IPS-20b (cell line): Measurements from ENCODE around the gene ARSB.

Experiments
- H3K27ac ChIP-seq: one replicate; pipeline ENCODE4 v1.5.1; 2013; ENCODE audit warnings: low read length
- H3K27me3 ChIP-seq: 2 replicates; pipeline ENCODE4 v1.6.1; 2013; ENCODE audit warnings: mild to moderate bottlenecking, low read length, inconsistent platforms; ENCODE audit not compliant: insufficient read depth
- H3K36me3 ChIP-seq: 2 replicates; pipeline ENCODE4 v1.6.1; 2013; ENCODE audit warnings: low read depth, mild to moderate bottlenecking, inconsistent platforms, low read length, moderate library complexity; ENCODE audit not compliant: insufficient read depth
- H3K4me1 ChIP-seq: 2 replicates; pipeline ENCODE4 v1.6.1; 2013; ENCODE audit warnings: mild to moderate bottlenecking, control low read depth, inconsistent platforms, low read length, moderate library complexity; ENCODE audit not compliant: insufficient read depth
- H3K4me3 ChIP-seq: 2 replicates; pipeline ENCODE4 v1.5.1; 2013; ENCODE audit warnings: mild to moderate bottlenecking, low read length, inconsistent platforms
- H3K9ac ChIP-seq: 2 replicates; pipeline ENCODE4 v1.6.1; 2013; ENCODE audit warnings: low read depth, mild to moderate bottlenecking, inconsistent platforms, low read length, moderate library complexity
- H3K9me3 ChIP-seq: 2 replicates; pipeline ENCODE4 v1.6.1; 2013; ENCODE audit warnings: mild to moderate bottlenecking, low read depth, low read length, inconsistent platforms; ENCODE audit not compliant: insufficient read depth

The ARSB gene

GRCh38 chr5:78795757-78796156, 189.4 kb downstream of the ARSB start:
- no peaks in the 10 kb centered on the region for H3K36me3 ChIP-seq
- no peaks in the 10 kb centered on the region for H3K27me3 ChIP-seq
- H3K27ac ChIP-seq = no peak overlapping the region
- H3K4me3 ChIP-seq = no peak overlapping the region
- no peaks in the 10 kb centered on the region; the same call in 1 of the 2 replicates for H3K9me3 ChIP-seq
- H3K4me1 ChIP-seq = peaks cover 5% of the 10 kb centered on the region; the same call in 1 of the 2 replicates
- no peak overlapping the region for H3K9ac ChIP-seq

GRCh38 chr5:78794693-78795215, 190.4 kb downstream of the ARSB start:
- Histone ChIP-seq H3K4me1 (peaks cover 5% of the 10 kb centered on the region; the same call in 1 of the 2 replicates), H3K9ac (no peak overlapping the region), H3K4me3 (no peak overlapping the region), H3K36me3 (no peaks in the 10 kb centered on the region), H3K27me3 (no peaks in the 10 kb centered on the region), H3K27ac (no peak overlapping the region), H3K9me3 (no peaks in the 10 kb centered on the region)

GRCh38 chr5:78793907-78794662, 191.0 kb downstream of the ARSB start:
- H3K27ac ChIP-seq = no peak overlapping the region
- H3K4me1 ChIP-seq = peaks cover 5% of the 10 kb centered on the region; the same call in 1 of the 2 replicates
- no peaks in the 10 kb centered on the region for H3K9me3 ChIP-seq
- H3K36me3 ChIP-seq = no peaks in the 10 kb centered on the region
- H3K27me3 ChIP-seq = no peaks in the 10 kb centered on the region
- H3K9ac ChIP-seq = no peak overlapping the region
- no peak overlapping the region for H3K4me3 ChIP-seq

GRCh38 chr5:78792345-78793055, 192.6 kb downstream of the ARSB start:
- Histone ChIP-seq H3K9me3 (no peaks in the 10 kb centered on the region), H3K27me3 (no peaks in the 10 kb centered on the region), H3K36me3 (no peaks in the 10 kb centered on the region), H3K9ac (no peak overlapping the region), H3K4me3 (no peak overlapping the region), H3K4me1 (peaks cover 5% of the 10 kb centered on the region; the same call in 1 of the 2 replicates), H3K27ac (no peak overlapping the region)

GRCh38 chr5:78791501-78792100, 193.5 kb downstream of the ARSB start:
- no peaks in the 10 kb centered on the region for H3K9me3 ChIP-seq
- no peak overlapping the region for H3K9ac ChIP-seq
- H3K36me3 ChIP-seq = no peaks in the 10 kb centered on the region
- H3K4me1 ChIP-seq = peaks cover 5% of the 10 kb centered on the region; the same call in 1 of the 2 replicates
- no peak overlapping the region for H3K27ac ChIP-seq
- H3K4me3 ChIP-seq = no peak overlapping the region
- no peaks in the 10 kb centered on the region for H3K27me3 ChIP-seq

GRCh38 chr5:78787783-78788182, 197.3 kb downstream of the ARSB start:
- Histone ChIP-seq H3K4me3 (no peak overlapping the region), H3K27ac (no peak overlapping the region), H3K27me3 (no peaks in the 10 kb centered on the region), H3K9ac (no peak overlapping the region), H3K9me3 (no peaks in the 10 kb centered on the region), H3K36me3 (no peaks in the 10 kb centered on the region), H3K4me1 (no peaks in the 10 kb centered on the region)

GRCh38 chr5:78785454-78785853, 199.7 kb downstream of the ARSB start:
- Histone ChIP-seq H3K27me3 (no peaks in the 10 kb centered on the region), H3K27ac (no peak overlapping the region), H3K4me1 (no peaks in the 10 kb centered on the region), H3K9ac (no peak overlapping the region), H3K9me3 (no peaks in the 10 kb centered on the region), H3K36me3 (no peaks in the 10 kb centered on the region), H3K4me3 (no peak overlapping the region)

- Histone ChIP-seq H3K36me3 (no peaks in the 10 kb centered on the region), H3K4me3 (no peak overlapping the region), H3K27ac (no peak overlapping the region), H3K9me3 (no peaks in the 10 kb centered on the region), H3K9ac (no peak overlapping the region), H3K4me1 (no peaks in the 10 kb centered on the region), H3K27me3 (no peaks in the 10 kb centered on the region)
Observed at GRCh38 chr5:78783434-78784130, 201.5 kb downstream of the ARSB start.

GRCh38 chr5:78782728-78783127, 202.4 kb downstream of the ARSB start:
- no peaks in the 10 kb centered on the region for H3K9me3 ChIP-seq
- no peaks in the 10 kb centered on the region for H3K4me1 ChIP-seq
- H3K27ac ChIP-seq = no peak overlapping the region
- H3K9ac ChIP-seq = no peak overlapping the region
- no peaks in the 10 kb centered on the region for H3K36me3 ChIP-seq
- H3K27me3 ChIP-seq = no peaks in the 10 kb centered on the region
- no peak overlapping the region for H3K4me3 ChIP-seq

- no peak overlapping the region for H3K4me3 ChIP-seq
- H3K27ac ChIP-seq = no peak overlapping the region
- H3K9me3 ChIP-seq = no peaks in the 10 kb centered on the region
- H3K27me3 ChIP-seq = no peaks in the 10 kb centered on the region
- H3K4me1 ChIP-seq = no peaks in the 10 kb centered on the region
- H3K36me3 ChIP-seq = no peaks in the 10 kb centered on the region
- H3K9ac ChIP-seq = no peak overlapping the region
Observed at GRCh38 chr5:78781611-78782286, 203.4 kb downstream of the ARSB start.
